Osteocyte (in vitro differentiated cells): ENCODE data around the gene RTEL1. TPM values are rescaled to one million over a fixed set of nuclear protein-coding genes. Genes with fewer than 3 reads are reported as not detected.

Experiments used
- DNase-seq: peaks from one replicate; pipeline ENCODE4 v3.0.0; 2021; ENCODE audit warnings: mixed read lengths; ENCODE audit not compliant: unreplicated experiment; ENCODE audit errors: extremely low spot score
- H3K27ac Mint-ChIP-seq: one replicate; pipeline ENCODE4 v1.8.0; 2021; ENCODE audit warnings: mild to moderate bottlenecking, mixed read lengths; ENCODE audit not compliant: unreplicated experiment
- H3K27me3 Mint-ChIP-seq: one replicate; pipeline ENCODE4 v1.8.0; 2021; ENCODE audit warnings: mixed read lengths; ENCODE audit not compliant: unreplicated experiment
- H3K36me3 Mint-ChIP-seq: one replicate; pipeline ENCODE4 v1.8.0; 2021; ENCODE audit warnings: mixed read lengths; ENCODE audit not compliant: unreplicated experiment
- H3K4me1 Mint-ChIP-seq: one replicate; pipeline ENCODE4 v1.8.0; 2021; ENCODE audit warnings: mixed read lengths; ENCODE audit not compliant: unreplicated experiment
- H3K4me3 Mint-ChIP-seq: one replicate; pipeline ENCODE4 v1.8.0; 2021; ENCODE audit warnings: mild to moderate bottlenecking, moderate library complexity, mixed read lengths; ENCODE audit not compliant: unreplicated experiment
- H3K9me3 Mint-ChIP-seq: one replicate; pipeline ENCODE4 v1.8.0; 2021; ENCODE audit warnings: mixed read lengths; ENCODE audit not compliant: unreplicated experiment
- total RNA-seq: library from RNA; stranded (reverse); gene quantifications from 2 replicates; pipeline ENCODE4 v1.2.1, GENCODE V29; 2021
- TF ChIP-seq, protein P1 (sequence below): fragments of 200-600 bp; sonication (generic); IDR thresholded peaks from 2 replicates; pipeline ENCODE4 v1.5.0; 2021; ENCODE audit warnings: antibody characterized with exemption, mild to moderate bottlenecking, moderate library complexity

Gene RTEL1
- total RNA-seq, 1 donor from 2014 or later: 34.1 TPM

DNA sequence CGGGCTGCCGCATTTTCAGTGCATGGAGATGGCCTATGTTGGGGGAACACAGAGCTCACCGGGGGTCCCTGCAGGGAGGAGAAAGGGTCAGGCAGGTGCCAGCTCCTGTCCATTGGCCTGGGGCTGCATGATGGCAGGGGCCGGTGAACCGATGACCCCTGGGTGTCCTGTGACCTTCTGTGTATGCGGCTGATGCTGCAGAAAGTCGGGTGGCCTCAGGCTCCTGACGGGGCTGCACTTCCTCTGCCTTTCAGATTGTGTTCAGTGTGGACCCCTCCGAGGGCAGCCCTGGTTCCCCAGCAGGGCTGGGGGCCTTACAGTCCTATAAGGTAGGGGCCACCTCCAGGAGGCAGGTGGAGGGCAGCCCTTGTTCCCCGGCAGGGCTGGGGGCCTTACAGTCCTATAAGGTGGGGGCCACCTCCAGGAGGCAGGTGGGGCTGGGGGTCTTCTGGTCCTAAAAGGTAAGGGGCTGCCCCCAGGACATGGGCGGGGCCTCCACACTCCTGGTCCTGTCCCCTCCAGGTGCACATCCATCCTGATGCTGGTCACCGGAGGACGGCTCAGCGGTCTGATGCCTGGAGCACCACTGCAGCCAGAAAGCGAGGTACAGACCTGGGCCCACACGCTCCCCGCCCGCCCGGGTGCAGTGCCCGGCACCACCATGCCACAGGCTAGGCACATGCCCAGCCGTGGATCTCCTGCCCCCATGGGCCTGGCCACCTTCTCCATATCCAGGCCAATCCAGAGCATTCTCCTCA is 27.3 kb downstream of the RTEL1 start:
- Mint-ChIP-seq H3K27ac (peak overlapping the region; percentile 47), H3K36me3 (no peaks in the 10 kb centered on the region)
- DNase-seq: no peak

DNA sequence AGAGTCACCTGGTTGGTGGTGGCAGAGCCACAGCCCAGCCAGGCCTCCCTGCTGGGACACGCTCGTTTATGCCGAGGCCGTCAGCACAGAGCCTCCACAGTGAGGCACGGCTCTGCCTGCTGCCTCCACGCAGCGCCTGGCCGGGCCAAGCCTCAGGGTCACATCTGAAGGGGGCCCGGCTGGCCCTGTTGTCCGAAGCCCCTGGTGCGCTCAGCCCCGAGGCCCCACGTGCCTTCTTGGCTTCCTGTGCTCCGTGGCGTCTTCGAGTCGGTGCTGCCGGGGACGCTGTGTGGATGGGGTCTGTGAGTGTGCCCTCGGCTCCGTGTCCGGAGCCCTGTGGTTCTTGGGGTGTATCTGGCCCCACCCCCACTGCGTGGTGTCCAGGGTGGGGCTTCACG is 28.0 kb downstream of the RTEL1 start:
- Mint-ChIP-seq H3K9me3 (no peaks in the 10 kb centered on the region), H3K4me1 (peaks cover 48% of the 10 kb centered on the region)
- DNase-seq: no peak

More for the DNA sequence above, 27.3 kb downstream of the RTEL1 start:
- Mint-ChIP-seq H3K4me1 (peaks cover 47% of the 10 kb centered on the region), H3K9me3 (no peaks in the 10 kb centered on the region), H3K4me3 (no peak overlapping the region), H3K27me3 (no peaks in the 10 kb centered on the region)
- TF ChIP-seq, protein P1, sequence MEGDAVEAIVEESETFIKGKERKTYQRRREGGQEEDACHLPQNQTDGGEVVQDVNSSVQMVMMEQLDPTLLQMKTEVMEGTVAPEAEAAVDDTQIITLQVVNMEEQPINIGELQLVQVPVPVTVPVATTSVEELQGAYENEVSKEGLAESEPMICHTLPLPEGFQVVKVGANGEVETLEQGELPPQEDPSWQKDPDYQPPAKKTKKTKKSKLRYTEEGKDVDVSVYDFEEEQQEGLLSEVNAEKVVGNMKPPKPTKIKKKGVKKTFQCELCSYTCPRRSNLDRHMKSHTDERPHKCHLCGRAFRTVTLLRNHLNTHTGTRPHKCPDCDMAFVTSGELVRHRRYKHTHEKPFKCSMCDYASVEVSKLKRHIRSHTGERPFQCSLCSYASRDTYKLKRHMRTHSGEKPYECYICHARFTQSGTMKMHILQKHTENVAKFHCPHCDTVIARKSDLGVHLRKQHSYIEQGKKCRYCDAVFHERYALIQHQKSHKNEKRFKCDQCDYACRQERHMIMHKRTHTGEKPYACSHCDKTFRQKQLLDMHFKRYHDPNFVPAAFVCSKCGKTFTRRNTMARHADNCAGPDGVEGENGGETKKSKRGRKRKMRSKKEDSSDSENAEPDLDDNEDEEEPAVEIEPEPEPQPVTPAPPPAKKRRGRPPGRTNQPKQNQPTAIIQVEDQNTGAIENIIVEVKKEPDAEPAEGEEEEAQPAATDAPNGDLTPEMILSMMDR: no peak

DNA sequence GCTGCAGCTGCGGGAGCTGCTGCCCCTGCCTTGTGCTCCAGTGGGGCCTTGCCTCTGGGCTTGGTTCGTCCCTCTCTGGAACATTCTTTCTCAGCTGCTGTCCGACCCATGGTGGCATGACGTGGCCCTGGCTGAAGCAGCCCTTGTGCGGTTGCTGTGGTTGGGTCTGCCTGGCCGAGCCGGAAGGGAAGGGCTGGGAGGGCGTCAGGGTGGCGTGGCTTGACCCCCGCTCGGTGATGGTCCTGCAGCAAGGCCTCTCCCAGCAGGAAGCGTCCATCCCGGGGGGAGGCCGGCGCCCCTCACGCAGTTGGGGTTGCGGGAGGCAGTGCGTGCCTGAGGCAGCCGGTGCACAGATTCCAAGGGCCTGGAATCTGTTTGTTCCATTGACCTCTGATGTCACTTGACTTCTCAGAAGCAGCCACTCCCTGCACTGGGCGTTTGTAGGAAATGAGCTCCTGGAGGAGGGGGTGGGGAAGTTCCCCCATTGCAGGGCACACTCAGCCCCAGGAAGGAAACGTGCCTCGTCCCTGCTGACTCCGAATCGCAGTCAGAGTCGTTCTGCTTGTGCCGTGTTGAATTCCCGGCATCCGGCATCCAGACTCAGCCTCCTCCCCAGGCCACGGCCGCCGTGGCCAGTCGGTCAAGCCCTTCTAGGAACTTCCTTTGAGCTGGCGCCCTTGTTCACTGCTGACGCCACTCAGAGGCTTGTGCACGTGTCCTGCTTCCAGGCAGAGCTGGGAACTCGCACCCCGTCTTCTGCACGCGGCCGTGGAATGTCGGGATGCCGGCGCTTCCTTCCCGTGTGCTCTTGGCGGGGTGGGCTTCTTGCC is 28.6 kb downstream of the RTEL1 start:
- peaks cover 53% of the 10 kb centered on the region for H3K4me1 Mint-ChIP-seq
- no peaks in the 10 kb centered on the region for H3K9me3 Mint-ChIP-seq
- TF ChIP-seq, protein P1: no peak
- H3K27me3 Mint-ChIP-seq: no peaks in the 10 kb centered on the region
- peak overlapping the region; percentile 90 for H3K27ac Mint-ChIP-seq
- DNase-seq: no peak
- no peaks in the 10 kb centered on the region for H3K36me3 Mint-ChIP-seq
- peak overlapping the region; percentile 22 for H3K4me3 Mint-ChIP-seq

More for the DNA sequence above, 28.0 kb downstream of the RTEL1 start:
- Mint-ChIP-seq H3K27me3 (no peaks in the 10 kb centered on the region), H3K36me3 (no peaks in the 10 kb centered on the region), H3K27ac (peak overlapping the region; percentile 90), H3K4me3 (no peak overlapping the region)
- TF ChIP-seq, protein P1: no peak

DNA sequence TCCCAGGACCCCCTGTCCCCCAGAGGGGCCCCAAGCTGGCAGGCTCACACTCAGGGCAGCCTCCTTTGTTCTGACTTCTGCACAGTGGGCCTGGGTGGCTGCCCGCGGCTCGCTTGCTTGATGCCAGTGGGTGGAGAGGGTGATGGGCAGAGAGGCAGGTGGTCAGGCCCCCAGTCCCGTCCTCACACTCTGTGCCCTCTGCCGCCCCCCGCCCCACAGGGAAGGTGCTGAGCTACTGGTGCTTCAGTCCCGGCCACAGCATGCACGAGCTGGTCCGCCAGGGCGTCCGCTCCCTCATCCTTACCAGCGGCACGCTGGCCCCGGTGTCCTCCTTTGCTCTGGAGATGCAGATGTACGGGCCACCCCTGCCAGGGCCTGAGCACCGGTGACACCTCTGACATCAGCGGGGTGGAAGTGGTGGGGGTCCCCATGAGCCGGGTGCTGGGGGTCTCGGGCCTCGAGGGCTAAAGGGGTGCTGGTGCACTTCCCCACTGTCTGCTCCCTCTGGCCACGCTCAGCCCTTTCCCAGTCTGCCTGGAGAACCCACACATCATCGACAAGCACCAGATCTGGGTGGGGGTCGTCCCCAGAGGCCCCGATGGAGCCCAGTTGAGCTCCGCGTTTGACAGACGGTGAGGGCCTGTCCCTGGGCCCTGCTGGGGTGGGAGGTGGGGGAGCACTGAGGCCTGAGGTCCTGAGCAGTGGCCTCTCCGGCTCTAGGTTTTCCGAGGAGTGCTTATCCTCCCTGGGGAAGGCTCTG is 29.5 kb downstream of the RTEL1 start:
- Mint-ChIP-seq H3K4me3 (no peak overlapping the region), H3K9me3 (no peaks in the 10 kb centered on the region), H3K4me1 (peaks cover 53% of the 10 kb centered on the region), H3K27ac (no peak overlapping the region), H3K36me3 (no peaks in the 10 kb centered on the region), H3K27me3 (no peaks in the 10 kb centered on the region)
- DNase-seq: no peak
- TF ChIP-seq, protein P1: no peak
